ENCODE data around the gene AQP7. TPM values are rescaled to one million over a fixed set of nuclear protein-coding genes. Genes with fewer than 3 reads are reported as not detected.
"Not testable (repeated sequence)": the region's sequence is repeated elsewhere in the genome, so short reads cannot be mapped to it uniquely, and the experiment has no call there.

Gene AQP7
- total RNA-seq, 4 donors from 2014 or later, result 128 to 466 (median 169) TPM

- no peak for TF ChIP-seq CTCF (IDR thresholded peaks at IDR 0.05)
- no peak for ATAC-seq (ENCODE audit: low FRiP score)
- DNase-seq (ENCODE audit: low spot score), result no peak
Observed at GRCh38 chr9:33425128-33425533, 22.8 kb upstream of the AQP7 start.

- DNase-seq (ENCODE audit: low spot score); ATAC-seq (ENCODE audit: low FRiP score): not testable (repeated sequence)
Observed at GRCh38 chr9:33424492-33424891, 22.1 kb upstream of the AQP7 start.

- not testable (repeated sequence) for ATAC-seq (ENCODE audit: low FRiP score); DNase-seq (ENCODE audit: low spot score)
Observed at GRCh38 chr9:33424043-33424442, 21.7 kb upstream of the AQP7 start.

GRCh38 chr9:33419708-33420303 lies 17.4 kb upstream of the AQP7 start:
- ATAC-seq (ENCODE audit: low FRiP score), result no peak
- no peak for TF ChIP-seq CTCF (IDR thresholded peaks at IDR 0.05)

GRCh38 chr9:33418090-33418489 lies 15.7 kb upstream of the AQP7 start:
- TF ChIP-seq CTCF (IDR thresholded peaks at IDR 0.05), result no peak
- DNase-seq (ENCODE audit: low spot score) (no peak), ATAC-seq (ENCODE audit: low FRiP score) (no peak)

More at GRCh38 chr9:33419708-33420303, 17.4 kb upstream of the AQP7 start:
- DNase-seq (ENCODE audit: low spot score), result no peak

- DNase-seq (ENCODE audit: low spot score), result no peak
- TF ChIP-seq CTCF (IDR thresholded peaks at IDR 0.05), result no peak
- no peak for ATAC-seq (ENCODE audit: low FRiP score)
Observed at GRCh38 chr9:33416996-33417395, 14.6 kb upstream of the AQP7 start.

GRCh38 chr9:33415501-33416038 lies 13.2 kb upstream of the AQP7 start:
- no peak for TF ChIP-seq CTCF (IDR thresholded peaks at IDR 0.05)
- peak; percentile 88 for DNase-seq (ENCODE audit: low spot score)
- peak; percentile 55 for ATAC-seq (ENCODE audit: low FRiP score)

- TF ChIP-seq CTCF (IDR thresholded peaks at IDR 0.05), result no peak
- ATAC-seq (ENCODE audit: low FRiP score) (peak; percentile 32), DNase-seq (ENCODE audit: low spot score) (no peak)
Observed at GRCh38 chr9:33414889-33415500, 12.6 kb upstream of the AQP7 start.
